Psoas muscle (tissue), 8 donors: Measurements from ENCODE around the gene CUL9. TPM values are rescaled to one million over a fixed set of nuclear protein-coding genes. Genes with fewer than 3 reads are reported as not detected.

Source experiments
- ATAC-seq, 4 donors: fragments of 200-7000 bp; cut with Tn5 transposase; one replicate each; pipeline ENCODE4 v1.9.1; 2020; ENCODE audit warnings: moderate library complexity in 3 of 4, mild to moderate bottlenecking in 2 of 4
- DNase-seq, 2 donors: peaks; one replicate each; pipeline ENCODE4 v3.0.0-alpha.2; 2020
- H3K27ac ChIP-seq: fragments of 200-600 bp; one replicate; pipeline ENCODE4 v1.8.0; 2022
- H3K27me3 ChIP-seq, 3 donors: fragments of 200-600 bp in 1 of 3; one replicate each; pipeline versions ENCODE4 v1.6.1 to v1.8.0; 2013 to 2022; ENCODE audit warnings: low read length in 2 of 3, mild to moderate bottlenecking in 2 of 3, moderate library complexity in 1 of 3; ENCODE audit not compliant: insufficient read depth in 3 of 3
- H3K36me3 ChIP-seq, 2 donors: fragments of 200-600 bp in 1 of 2; one replicate each; pipeline versions ENCODE4 v1.6.1 to v1.8.0; 2013 to 2022; ENCODE audit warnings: low read depth in 1 of 2, mild to moderate bottlenecking in 1 of 2, moderate library complexity in 1 of 2; ENCODE audit not compliant: insufficient read depth in 1 of 2
- H3K4me1 ChIP-seq: fragments of 200-600 bp; one replicate; pipeline ENCODE4 v1.8.0; 2022
- H3K4me3 ChIP-seq: fragments of 200-600 bp; one replicate; pipeline ENCODE4 v1.8.0; 2022; ENCODE audit warnings: mild to moderate bottlenecking
- H3K9me3 ChIP-seq: fragments of 200-600 bp; one replicate; pipeline ENCODE4 v1.8.0; 2022
- CTCF ChIP-seq: fragments of 200-600 bp; IDR thresholded peaks from one replicate; pipeline ENCODE4 v1.8.0; 2022; ENCODE audit warnings: antibody characterized with exemption
- WGBS, 3 donors: extraction: QIAGEN DNeasy Blood & Tissue Kit; methylation state at CpG; one replicate each; pipeline versions ENCODE4 v1.1.6 to v1.1.7; 2013; 5-methylcytosine and 5-hydroxymethylcytosine counted together
- intact Hi-C, 2 donors: fragments of 100-400 bp; cut with DNase I; formaldehyde crosslinking; loops; one replicate each; pipeline versions ENCODE4 v1.11.0 to v1.14.2; 2022
- polyA plus RNA-seq, 3 donors: library from polyadenylated mRNA; stranded (reverse); fragments of 200-250 nt; gene quantifications; one replicate each; pipeline ENCODE4 v1.2.3, GENCODE V29; 2013
- total RNA-seq, 4 donors: library from RNA; stranded (reverse); fragmentation: NEBNext Ultra II Directional in 2 of 4; extraction: Animal tissue kit (Norgen Biotek cat#: 25700) in 2 of 4; gene quantifications; one replicate each; pipeline versions ENCODE4 v1.2.1 to v1.2.4, GENCODE V29; 2021 to 2023
- donor health status: healthy with polysubstance abuse.
- donor health status: DM: no; HTN: no; CAD: no; lungs with moderate emphysema.
- donor health status: Bipolar disorder and iron deficiency.
- donor health status: healthy.
- donor health status: DM: yes; HTN: yes; CAD: no.
- donor health status: DM: no; HTN: no; CAD: no.
- donor health status: DM: no; HTN: no; CAD: no.
- donor health status: DM: yes; HTN: yes; CAD: no.

The CUL9 gene
- total and polyA plus RNA-seq, 7 donors = 6.3 to 10.9 (median 10.7) TPM

- intact Hi-C loops = no loop called here
- Histone ChIP-seq H3K9me3 (no peaks in the 10 kb centered on the region), H3K27me3 (peaks cover 0 to 18% (median 4%) of the 10 kb centered on the region in 3 donors), H3K36me3 (no peaks in the 10 kb centered on the region), H3K4me1 (no peaks in the 10 kb centered on the region), H3K27ac (no peak overlapping the region), H3K4me3 (no peak overlapping the region)
- no peak for TF ChIP-seq CTCF
- DNase-seq (peak in 1 of 2 donors; percentile 31), ATAC-seq (no peak)
- 78 to 88% (median 79%) methylated on average over 9 to 11 of the region's 11 CpGs for WGBS, 3 donors
These were observed 72.8 kb downstream of the CUL9 start for GRCh38 chr6:43254846-43255245.

- Histone ChIP-seq H3K4me1 (no peaks in the 10 kb centered on the region), H3K27me3 (peaks cover 0 to 18% (median 4%) of the 10 kb centered on the region in 3 donors), H3K27ac (no peak overlapping the region), H3K4me3 (no peak overlapping the region), H3K36me3 (no peaks in the 10 kb centered on the region), H3K9me3 (no peaks in the 10 kb centered on the region)
- intact Hi-C loops = no loop called here
- WGBS, 3 donors = 66 to 73% (median 70%) methylated on average over 11 of the region's 11 CpGs
- DNase-seq (peak in 1 of 2 donors; percentile 35), ATAC-seq (no peak)
- no peak for TF ChIP-seq CTCF
These were observed 73.5 kb downstream of the CUL9 start for GRCh38 chr6:43255408-43256054.

- intact Hi-C loops = no loop called here
- TF ChIP-seq CTCF = no peak
- Histone ChIP-seq H3K27me3 (peaks cover 0 to 9% (median 4%) of the 10 kb centered on the region in 3 donors), H3K4me3 (no peak overlapping the region), H3K9me3 (no peaks in the 10 kb centered on the region), H3K36me3 (no peaks in the 10 kb centered on the region), H3K4me1 (no peaks in the 10 kb centered on the region), H3K27ac (no peak overlapping the region)
- DNase-seq (peak in 1 of 2 donors; percentile 7), ATAC-seq (no peak)
- WGBS, 3 donors = 77 to 82% (median 79%) methylated on average over 9 of the region's 9 CpGs
These were observed 74.8 kb downstream of the CUL9 start for GRCh38 chr6:43256670-43257366.

- ATAC-seq (no peak), DNase-seq (peak in 1 of 2 donors; percentile 32)
- Histone ChIP-seq H3K27ac (no peak overlapping the region), H3K4me3 (no peak overlapping the region), H3K4me1 (no peaks in the 10 kb centered on the region), H3K27me3 (peaks cover 0 to 7% (median 4%) of the 10 kb centered on the region in 3 donors), H3K9me3 (no peaks in the 10 kb centered on the region), H3K36me3 (no peaks in the 10 kb centered on the region)
- intact Hi-C loops = no loop called here
- TF ChIP-seq CTCF = no peak
- WGBS, 3 donors = 75 to 80% (median 79%) methylated on average over 11 to 12 of the region's 12 CpGs
These were observed 75.6 kb downstream of the CUL9 start for GRCh38 chr6:43257367-43258145.
